ENCODE results near the gene TNFRSF1A. TPM values are rescaled to one million over a fixed set of nuclear protein-coding genes. Genes with fewer than 3 reads are reported as not detected.
A peak's percentile ranks its signal among the peaks of the same experiment; 100 is the strongest.

The TNFRSF1A gene
- total RNA-seq, 1 donor: 174 TPM

DNA sequence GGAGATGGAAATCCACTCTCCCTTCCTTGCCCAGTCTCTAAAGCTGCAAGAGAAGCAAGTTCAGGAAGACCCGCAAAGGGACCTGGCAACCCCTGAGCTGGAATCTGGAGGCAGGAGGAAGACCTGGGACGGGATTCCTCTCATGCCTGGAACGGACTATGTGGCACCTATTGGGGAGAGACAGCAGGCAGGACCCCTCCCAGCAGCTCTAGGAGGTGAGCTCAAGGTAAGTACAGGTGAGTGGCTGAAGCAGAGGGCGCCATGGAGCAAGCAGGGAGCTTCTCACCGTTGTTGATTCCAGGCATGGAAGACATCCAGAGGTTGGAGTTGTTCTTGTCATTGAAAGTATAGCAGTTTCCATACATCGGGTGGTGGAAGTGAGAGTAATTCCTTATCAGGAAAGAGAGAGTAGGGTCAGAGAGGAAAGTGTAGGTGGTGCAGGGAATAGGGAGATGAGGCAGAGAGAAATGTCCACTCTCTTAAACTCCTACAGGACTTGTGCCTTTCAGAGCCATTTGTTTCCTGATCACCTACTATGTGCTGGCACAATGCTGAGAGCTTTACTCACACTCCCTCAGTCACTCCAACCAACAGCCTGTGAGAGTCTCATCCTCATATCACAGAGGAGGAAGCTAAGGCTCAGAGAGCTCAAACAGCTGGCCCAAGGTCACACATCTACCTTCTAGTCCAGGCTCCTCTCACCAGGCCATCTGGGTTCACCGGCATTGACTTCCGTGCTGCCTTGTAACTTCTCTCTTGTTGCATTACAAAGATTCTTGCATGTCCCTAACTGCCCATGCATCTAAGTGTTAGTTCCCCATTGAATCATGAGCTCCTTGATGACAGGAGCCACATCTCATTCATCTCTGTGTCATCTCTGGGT lies 13.9 kb upstream of the TNFRSF1A start:
- TF ChIP-seq, protein P1, sequence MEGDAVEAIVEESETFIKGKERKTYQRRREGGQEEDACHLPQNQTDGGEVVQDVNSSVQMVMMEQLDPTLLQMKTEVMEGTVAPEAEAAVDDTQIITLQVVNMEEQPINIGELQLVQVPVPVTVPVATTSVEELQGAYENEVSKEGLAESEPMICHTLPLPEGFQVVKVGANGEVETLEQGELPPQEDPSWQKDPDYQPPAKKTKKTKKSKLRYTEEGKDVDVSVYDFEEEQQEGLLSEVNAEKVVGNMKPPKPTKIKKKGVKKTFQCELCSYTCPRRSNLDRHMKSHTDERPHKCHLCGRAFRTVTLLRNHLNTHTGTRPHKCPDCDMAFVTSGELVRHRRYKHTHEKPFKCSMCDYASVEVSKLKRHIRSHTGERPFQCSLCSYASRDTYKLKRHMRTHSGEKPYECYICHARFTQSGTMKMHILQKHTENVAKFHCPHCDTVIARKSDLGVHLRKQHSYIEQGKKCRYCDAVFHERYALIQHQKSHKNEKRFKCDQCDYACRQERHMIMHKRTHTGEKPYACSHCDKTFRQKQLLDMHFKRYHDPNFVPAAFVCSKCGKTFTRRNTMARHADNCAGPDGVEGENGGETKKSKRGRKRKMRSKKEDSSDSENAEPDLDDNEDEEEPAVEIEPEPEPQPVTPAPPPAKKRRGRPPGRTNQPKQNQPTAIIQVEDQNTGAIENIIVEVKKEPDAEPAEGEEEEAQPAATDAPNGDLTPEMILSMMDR (IDR thresholded peaks at IDR 0.05; ENCODE audit: insufficient read depth, low read depth, low read length): no peak

DNA sequence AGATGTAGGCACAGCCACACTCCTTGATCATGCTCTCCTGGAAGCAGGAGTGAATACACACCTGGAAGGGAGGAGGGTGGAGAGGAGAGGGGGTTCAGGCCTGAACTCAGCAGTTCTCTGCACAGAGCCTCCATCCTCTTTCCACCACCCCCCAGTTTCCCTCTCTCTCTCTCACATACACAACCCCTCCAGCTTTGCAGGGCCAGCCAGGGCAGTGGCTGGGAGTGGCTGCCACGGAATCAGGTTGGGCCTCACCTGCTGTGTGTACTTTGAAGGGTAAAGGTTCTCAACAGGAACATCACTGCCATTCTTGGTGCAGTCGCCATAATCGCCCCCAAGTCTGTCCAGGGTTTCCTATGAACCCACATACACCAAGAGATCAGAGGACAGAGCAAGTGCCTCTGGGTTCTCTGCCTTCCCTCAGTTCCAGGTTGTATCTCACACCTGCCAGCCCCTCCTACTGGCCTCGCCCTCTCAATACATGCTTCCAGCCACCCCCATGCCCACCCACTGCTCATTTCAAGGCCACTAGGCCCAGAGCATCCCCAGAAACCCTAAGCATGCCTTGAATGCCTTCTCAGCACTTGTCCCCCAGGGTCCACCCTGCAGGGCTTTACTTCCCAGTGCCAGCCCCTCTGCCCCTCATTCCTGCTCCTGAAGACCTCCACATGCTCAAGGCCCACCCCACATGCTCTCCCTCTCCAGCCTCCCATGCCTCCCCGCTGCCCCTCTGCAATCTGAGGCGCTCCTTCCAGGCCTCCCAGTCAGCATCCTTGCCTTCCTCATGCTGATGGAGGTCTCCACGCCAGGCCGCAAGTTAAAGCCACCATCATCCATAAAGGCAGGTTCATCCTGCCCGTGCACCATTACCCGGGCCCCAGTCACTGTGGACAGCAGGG lies 12.9 kb upstream of the TNFRSF1A start:
- no peak for DNase-seq (ENCODE audit: low read depth)
- TF ChIP-seq, protein P1 (IDR thresholded peaks at IDR 0.05; ENCODE audit: insufficient read depth, low read depth, low read length): no peak
- no peak overlapping the region for H3K4me3 ChIP-seq (ENCODE audit: low read depth, low read length)

More for the DNA sequence above, 13.9 kb upstream of the TNFRSF1A start:
- H3K4me3 ChIP-seq (ENCODE audit: low read depth, low read length): no peak overlapping the region
- DNase-seq (ENCODE audit: low read depth): no peak

DNA sequence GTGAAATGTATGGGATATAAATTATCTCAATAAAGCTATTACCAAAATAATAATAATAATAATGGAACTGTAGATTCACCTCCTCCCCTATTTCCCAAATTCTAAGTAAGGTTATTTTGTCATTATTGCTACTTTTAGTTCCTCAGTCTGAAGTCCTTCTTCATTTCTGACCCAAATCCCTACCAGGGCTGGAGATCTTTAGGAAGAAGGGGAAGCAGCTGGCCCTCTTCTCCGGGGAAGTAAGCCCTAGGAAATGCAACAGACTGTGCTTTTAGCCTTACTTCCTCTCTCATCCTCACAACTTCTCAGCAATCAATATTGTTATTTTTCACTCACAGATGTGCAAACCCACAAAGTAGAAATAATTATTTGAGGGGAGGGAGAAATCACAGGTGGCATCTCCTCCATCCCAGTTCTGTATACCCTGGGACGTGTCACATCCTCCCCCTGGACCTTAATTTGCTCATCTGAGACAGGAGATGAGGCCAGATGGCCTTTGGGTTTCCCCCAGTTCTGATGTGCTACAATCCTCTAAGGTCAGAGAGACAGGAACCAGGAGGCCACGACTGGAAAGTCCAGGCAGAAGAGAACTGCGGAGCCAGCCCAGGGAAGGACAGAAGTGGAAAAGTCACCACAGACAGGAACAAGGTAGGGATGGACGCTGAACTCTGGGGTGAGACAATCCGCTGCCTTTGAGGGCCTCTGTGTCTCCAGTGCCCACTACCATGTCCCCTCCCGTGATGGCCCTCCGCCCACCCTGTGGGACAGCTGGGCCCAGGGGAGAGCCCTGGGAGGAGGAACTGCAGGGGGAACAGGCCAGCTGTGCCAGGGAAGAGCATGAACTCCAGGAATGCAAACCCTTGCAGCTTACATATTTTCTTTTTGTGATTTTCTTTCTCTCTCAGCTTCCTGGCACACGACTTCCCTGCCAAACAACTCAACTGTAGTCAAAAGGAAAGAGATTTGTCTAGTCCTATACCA lies 10.6 kb upstream of the TNFRSF1A start:
- no peak overlapping the region for H3K4me3 ChIP-seq (ENCODE audit: low read depth, low read length)
- TF ChIP-seq, protein P1 (IDR thresholded peaks at IDR 0.05; ENCODE audit: insufficient read depth, low read depth, low read length): no peak
- no peak for DNase-seq (ENCODE audit: low read depth)

DNA sequence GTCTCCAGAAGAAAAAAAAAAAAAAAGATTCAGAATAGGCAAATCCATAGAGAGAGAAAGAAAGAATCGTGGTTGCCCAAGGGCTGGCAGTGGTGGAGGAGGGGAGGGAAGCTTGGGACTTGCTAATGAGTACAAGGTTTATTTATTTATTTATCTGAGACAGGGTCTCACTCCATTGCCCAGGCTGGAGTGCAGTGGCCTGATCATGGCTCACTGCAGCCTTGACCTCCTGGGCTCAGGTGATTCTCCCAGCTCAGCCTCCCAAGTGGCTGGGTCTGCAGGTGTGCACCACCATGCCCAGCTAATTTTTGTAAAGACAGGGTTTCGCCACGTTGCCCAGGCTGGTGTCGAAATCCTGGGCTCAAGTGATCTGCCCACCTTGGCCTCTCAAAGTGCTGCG lies 9.7 kb upstream of the TNFRSF1A start:
- TF ChIP-seq, protein P1 (IDR thresholded peaks at IDR 0.05; ENCODE audit: insufficient read depth, low read depth, low read length): no peak
- no peak for DNase-seq (ENCODE audit: low read depth)
- H3K4me3 ChIP-seq (ENCODE audit: low read depth, low read length): no peak overlapping the region

DNA sequence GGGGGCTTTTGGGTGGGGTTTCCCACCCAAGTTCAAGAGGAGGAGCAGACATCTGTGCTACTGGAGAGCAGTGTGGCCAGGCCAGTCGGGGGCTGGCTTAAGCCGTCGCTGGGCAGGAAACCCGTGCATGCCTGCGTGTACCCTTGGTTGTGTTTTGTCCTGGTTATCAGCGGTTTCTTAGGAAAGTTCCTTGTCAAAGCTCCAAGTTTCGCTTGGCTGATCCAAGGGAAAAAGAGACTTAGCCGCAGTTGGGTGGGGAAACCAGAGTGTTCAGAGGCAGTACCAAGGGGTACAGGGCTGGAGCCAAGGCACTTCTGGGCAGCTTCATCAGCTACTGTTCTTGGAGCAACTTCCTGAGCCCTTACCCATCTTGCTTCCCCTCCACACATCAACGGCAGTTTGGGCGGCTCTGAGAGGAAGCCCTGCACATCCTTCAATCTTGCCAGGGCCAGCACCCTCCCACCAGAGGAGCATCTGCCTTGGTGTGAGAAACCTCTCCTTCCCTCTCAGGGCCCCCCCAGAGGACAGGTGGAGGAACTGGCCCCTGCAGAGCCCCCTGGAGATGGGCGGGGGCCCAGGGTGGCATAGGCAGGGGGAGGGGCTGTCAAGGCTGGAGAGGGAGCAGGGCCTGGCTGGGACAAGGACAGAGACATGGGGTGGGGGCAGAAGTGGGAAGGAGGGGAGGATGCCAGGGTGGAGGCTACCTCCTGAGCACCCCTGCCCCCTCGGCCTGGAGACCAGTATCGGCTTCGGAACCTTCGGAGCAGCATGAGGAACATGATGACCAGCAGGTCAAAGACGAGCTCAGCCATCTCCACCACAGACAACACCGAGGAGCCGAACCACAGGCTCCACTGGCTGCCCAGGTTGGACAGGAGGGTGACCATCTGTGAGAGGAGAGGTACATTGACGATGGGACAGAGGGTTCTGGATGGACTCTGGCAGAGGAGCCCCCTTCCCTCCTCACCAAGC lies 5.8 kb upstream of the TNFRSF1A start:
- no peak overlapping the region for H3K4me3 ChIP-seq (ENCODE audit: low read depth, low read length)
- TF ChIP-seq, protein P1 (IDR thresholded peaks at IDR 0.05; ENCODE audit: insufficient read depth, low read depth, low read length): no peak
- DNase-seq (ENCODE audit: low read depth): peak; percentile 93
